Thyroid gland (tissue), 4 donors: Measurements from ENCODE around the gene ZPBP2. TPM values are rescaled to one million over a fixed set of nuclear protein-coding genes. Genes with fewer than 3 reads are reported as not detected.

Experiments used
- DNase-seq, 2 donors: peaks; one replicate each; pipeline ENCODE4 v3.0.0-alpha.2; 2019
- H3K27ac ChIP-seq, 3 donors: fragments of 200-600 bp; sonication (generic); 1 replicate in 2 of 3; 2 replicates in 1 of 3; pipeline ENCODE4 v1.5.1; 2016 to 2019; ENCODE audit warnings: mild to moderate bottlenecking in 1 of 3, moderate library complexity in 1 of 3
- H3K27me3 ChIP-seq: fragments of 200-600 bp; sonication (generic); one replicate; pipeline ENCODE4 v1.5.1; 2019
- H3K36me3 ChIP-seq, 2 donors: fragments of 200-600 bp; sonication (generic); one replicate each; pipeline ENCODE4 v1.5.1; 2016 to 2019
- H3K4me1 ChIP-seq, 2 donors: fragments of 200-600 bp; sonication (generic); one replicate each; pipeline ENCODE4 v1.5.1; 2017 to 2019
- H3K4me3 ChIP-seq, 3 donors: fragments of 200-600 bp; sonication (generic); replicated peaks in 1 of 3; 1 replicate in 2 of 3; 2 replicates in 1 of 3; pipeline ENCODE4 v1.5.1; 2016; ENCODE audit warnings: mild to moderate bottlenecking in 1 of 3
- H3K9me3 ChIP-seq: fragments of 200-600 bp; sonication (generic); one replicate; pipeline ENCODE4 v1.5.1; 2017
- CTCF ChIP-seq, 6 experiments: fragments of 200-600 bp in 3 of 6; fragments of 450-650 bp in 3 of 6; sonication (generic) in 3 of 6; IDR thresholded peaks; one replicate each; pipeline ENCODE4 v1.5.1; 2016 to 2019; ENCODE audit warnings: antibody characterized with exemption in 6 of 6, mild to moderate bottlenecking in 2 of 6, inconsistent platforms in 1 of 6, moderate library complexity in 1 of 6
- POLR2A ChIP-seq, 2 donors: fragments of 450-650 bp; IDR thresholded peaks; one replicate each; pipeline ENCODE4 v1.6.1; 2017; ENCODE audit warnings: antibody characterized with exemption in 2 of 2, mild to moderate bottlenecking in 2 of 2, moderate library complexity in 1 of 2
- WGBS, 2 donors: methylation state at CpG; one replicate each; pipeline ENCODE4 v1.1.5; 2017; 5-methylcytosine and 5-hydroxymethylcytosine counted together
- intact Hi-C: fragments of 100-400 bp; cut with DNase I; formaldehyde crosslinking; loops from one replicate; pipeline ENCODE4 v1.15.1; 2023
- total RNA-seq, 4 donors: library from RNA; depleted of rRNA; stranded (reverse); fragments of >200 nt; gene quantifications; one replicate each; pipeline ENCODE4 v1.2.3, GENCODE V29; 2016

The ZPBP2 gene
- total RNA-seq, 4 donors from 2014 or later = 0.40 TPM; not detected in 3

DNA sequence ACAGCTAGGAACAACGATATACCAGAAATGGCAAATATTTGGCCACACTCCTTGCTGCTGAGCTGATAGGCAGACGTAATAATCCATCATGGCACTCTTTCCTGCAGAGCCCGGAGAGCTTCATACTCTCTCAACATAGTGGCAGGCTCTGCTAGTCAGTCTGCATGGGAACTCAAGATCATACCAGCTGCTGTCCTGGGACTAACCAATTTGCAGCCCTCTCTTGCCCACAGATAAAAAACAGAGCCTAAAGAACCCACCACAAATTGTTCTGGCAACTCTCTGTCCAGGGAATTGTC, 36.9 kb downstream of the ZPBP2 start:
- Histone ChIP-seq H3K4me1 (peaks cover 0 to 4% of the 10 kb centered on the region in 2 donors), H3K27ac (no peak overlapping the region), H3K27me3 (no peaks in the 10 kb centered on the region), H3K4me3 (no peak overlapping the region), H3K9me3 (no peaks in the 10 kb centered on the region), H3K36me3 (no peaks in the 10 kb centered on the region)
- 86 to 87% methylated on average over 3 of the region's 3 CpGs for WGBS, 2 donors
- intact Hi-C loops = no loop called here
- no peak for TF ChIP-seq CTCF (IDR thresholded peaks at IDR 0.05)
- no peak for TF ChIP-seq POLR2A (IDR thresholded peaks at IDR 0.05)
- DNase-seq = no peak

DNA sequence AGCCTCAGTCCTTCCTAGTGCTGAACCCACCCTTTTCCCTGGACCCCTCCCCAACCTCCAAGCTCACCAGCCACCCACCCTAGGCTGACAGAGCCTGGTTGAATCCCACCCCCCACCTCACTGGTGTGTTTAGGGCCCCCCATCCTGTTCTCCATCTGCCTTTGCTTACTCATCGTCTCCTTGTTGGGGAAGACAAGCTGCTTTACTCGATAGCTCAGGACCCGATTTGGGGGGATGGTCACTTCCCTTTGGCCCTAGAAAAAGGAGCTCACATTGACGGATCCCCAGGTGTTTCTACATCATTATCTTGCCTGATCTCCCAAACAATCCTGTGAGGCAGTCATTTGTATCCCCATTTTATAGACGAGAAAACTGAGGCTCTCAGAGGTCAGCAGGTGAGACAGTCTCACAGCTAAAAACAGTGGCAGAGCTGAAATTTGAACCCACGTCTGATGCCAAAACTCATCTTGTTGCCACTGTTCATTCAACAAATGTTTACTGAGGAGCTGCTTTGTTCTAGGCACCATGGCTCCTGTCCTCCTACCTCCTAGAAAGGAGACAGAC, 40.9 kb downstream of the ZPBP2 start:
- intact Hi-C loops = no loop called here
- Histone ChIP-seq H3K36me3 (no peaks in the 10 kb centered on the region), H3K27ac (no peak overlapping the region), H3K4me3 (no peak overlapping the region), H3K4me1 (peaks cover 0 to 4% of the 10 kb centered on the region in 2 donors), H3K9me3 (no peaks in the 10 kb centered on the region), H3K27me3 (no peaks in the 10 kb centered on the region)
- WGBS, 2 donors = 94 to 96% methylated on average over 6 of the region's 6 CpGs
- no peak for DNase-seq
- no peak for TF ChIP-seq CTCF (IDR thresholded peaks at IDR 0.05)
- TF ChIP-seq POLR2A (IDR thresholded peaks at IDR 0.05) = no peak

DNA sequence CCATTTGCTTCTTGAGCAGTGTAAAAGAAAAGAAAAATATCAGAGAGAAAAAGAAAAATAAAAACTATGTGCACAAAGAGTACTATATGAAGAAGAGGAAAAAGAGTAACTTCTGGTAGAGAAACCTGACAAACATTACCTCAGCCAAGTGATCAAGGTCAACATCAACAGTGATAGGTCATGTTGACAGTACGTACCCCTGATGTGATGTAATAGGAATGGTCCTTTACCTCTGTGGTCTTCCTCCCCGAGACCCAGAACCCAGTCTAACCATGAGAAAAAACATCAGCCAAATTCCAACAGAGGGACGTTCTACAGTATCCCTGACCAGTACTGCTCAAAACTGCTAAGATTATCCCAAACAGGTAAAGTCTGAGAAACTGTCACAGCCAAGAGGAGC, 46.0 kb downstream of the ZPBP2 start:
- H3K9me3 ChIP-seq = no peaks in the 10 kb centered on the region
- H3K4me3 ChIP-seq = no peak overlapping the region
- H3K4me1 ChIP-seq = peaks cover 0 to 4% of the 10 kb centered on the region in 2 donors
- DNase-seq = no peak
- TF ChIP-seq CTCF (IDR thresholded peaks at IDR 0.05) (no peak), POLR2A (IDR thresholded peaks at IDR 0.05) (no peak)
- no peak overlapping the region for H3K27ac ChIP-seq
- no peaks in the 10 kb centered on the region for H3K27me3 ChIP-seq
- intact Hi-C loops = no loop called here
- no peaks in the 10 kb centered on the region for H3K36me3 ChIP-seq
- 89 to 94% methylated on average over 3 of the region's 3 CpGs for WGBS, 2 donors

- no peak overlapping the region for H3K4me3 ChIP-seq
- no peak for TF ChIP-seq CTCF (IDR thresholded peaks at IDR 0.05)
- TF ChIP-seq POLR2A (IDR thresholded peaks at IDR 0.05) = no peak
- DNase-seq = no peak
- H3K36me3 ChIP-seq = peaks cover 2 to 4% of the 10 kb centered on the region in 2 donors
- intact Hi-C loops = no loop called here
- peaks cover 0 to 4% of the 10 kb centered on the region in 2 donors for H3K4me1 ChIP-seq
- H3K27ac ChIP-seq = no peak overlapping the region
- H3K9me3 ChIP-seq = no peaks in the 10 kb centered on the region
- WGBS, 2 donors = 46 to 88% methylated on average over 4 of the region's 4 CpGs
- no peaks in the 10 kb centered on the region for H3K27me3 ChIP-seq
These were observed 47.6 kb downstream of the ZPBP2 start for GRCh38 chr17:39915559-39915958.

DNA sequence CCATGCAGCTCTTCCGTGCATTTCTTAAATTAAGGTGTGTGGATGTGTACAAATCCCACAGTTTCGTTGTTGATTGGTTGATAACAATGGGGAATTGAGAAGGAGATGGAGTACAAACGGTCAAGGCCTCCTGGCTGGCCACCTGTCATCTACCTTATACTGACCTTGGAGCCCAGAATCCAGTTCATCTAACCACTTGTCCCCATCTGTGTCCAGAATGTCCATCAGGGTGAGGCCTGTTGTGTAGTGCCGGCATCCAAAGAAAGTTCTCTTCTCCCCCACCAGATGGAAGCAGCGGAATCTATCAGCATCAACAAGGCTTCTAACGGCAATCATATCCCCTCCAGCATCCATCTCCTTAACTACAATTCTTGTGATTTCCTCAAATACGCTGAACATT, 48.9 kb downstream of the ZPBP2 start:
- Histone ChIP-seq H3K4me3 (no peak overlapping the region), H3K4me1 (no peaks in the 10 kb centered on the region), H3K27me3 (no peaks in the 10 kb centered on the region), H3K36me3 (peaks cover 12 to 13% of the 10 kb centered on the region in 2 donors), H3K27ac (no peak overlapping the region), H3K9me3 (no peaks in the 10 kb centered on the region)
- intact Hi-C loops = no loop called here
- TF ChIP-seq POLR2A (IDR thresholded peaks at IDR 0.05) = no peak
- TF ChIP-seq CTCF (IDR thresholded peaks at IDR 0.05) = no peak
- no peak for DNase-seq
- WGBS, 2 donors = 91% methylated on average over 7 of the region's 7 CpGs
